Muscle of leg (tissue), 11 donors: Measurements from ENCODE around the gene SERPINA1. TPM values are rescaled to one million over a fixed set of nuclear protein-coding genes. Genes with fewer than 3 reads are reported as not detected.
"Not testable (repeated sequence)": the region's sequence is repeated elsewhere in the genome, so short reads cannot be mapped to it uniquely, and the experiment has no call there.

Experiments used
- DNase-seq: peaks from one replicate; pipeline ENCODE4 v3.0.0; 2013
- H3K27ac ChIP-seq: one replicate; pipeline ENCODE4 v1.5.1; 2013; ENCODE audit warnings: mild to moderate bottlenecking, low read length, control low read depth
- H3K27me3 ChIP-seq: one replicate; pipeline ENCODE4 v1.6.1; 2013; ENCODE audit warnings: low read length; ENCODE audit not compliant: control insufficient read depth, insufficient read depth
- H3K36me3 ChIP-seq: one replicate; pipeline ENCODE4 v1.6.1; 2013; ENCODE audit warnings: low read length; ENCODE audit not compliant: control insufficient read depth, insufficient read depth
- H3K4me1 ChIP-seq: one replicate; pipeline ENCODE4 v1.6.1; 2013; ENCODE audit warnings: low read length; ENCODE audit not compliant: control insufficient read depth, insufficient read depth
- H3K4me3 ChIP-seq: one replicate; pipeline ENCODE4 v1.5.1; 2013; ENCODE audit warnings: low read length, control low read depth
- H3K9me3 ChIP-seq: replicated peaks from 2 replicates; pipeline ENCODE4 v1.6.1; 2013; ENCODE audit warnings: low read depth, low read length; ENCODE audit not compliant: control insufficient read depth
- WGBS: methylation state at CpG from one replicate; pipeline ENCODE4 v1.1.5; 2013; ENCODE audit warnings: missing lambda C conversion rate; ENCODE audit not compliant: insufficient coverage; 5-methylcytosine and 5-hydroxymethylcytosine counted together
- polyA plus RNA-seq, 8 donors: library from polyadenylated mRNA; unstranded; fragments of 120-200 nt; gene quantifications; one replicate each; pipeline versions ENCODE4 v1.2.1 to v1.2.3, GENCODE V29; 2013; ENCODE audit warnings: inconsistent platforms in 1 of 8, low replicate concordance in 1 of 8; ENCODE audit not compliant: insufficient read length in 8 of 8, insufficient read depth in 1 of 8
- total RNA-seq: library from RNA; stranded (reverse); fragments of 120-200 nt; gene quantifications from one replicate; pipeline ENCODE4 v1.2.4, GENCODE V29; 2013

SERPINA1 gene
- total and polyA plus RNA-seq, 9 donors: 1.1 to 95.5 (median 2.0) TPM

DNA sequence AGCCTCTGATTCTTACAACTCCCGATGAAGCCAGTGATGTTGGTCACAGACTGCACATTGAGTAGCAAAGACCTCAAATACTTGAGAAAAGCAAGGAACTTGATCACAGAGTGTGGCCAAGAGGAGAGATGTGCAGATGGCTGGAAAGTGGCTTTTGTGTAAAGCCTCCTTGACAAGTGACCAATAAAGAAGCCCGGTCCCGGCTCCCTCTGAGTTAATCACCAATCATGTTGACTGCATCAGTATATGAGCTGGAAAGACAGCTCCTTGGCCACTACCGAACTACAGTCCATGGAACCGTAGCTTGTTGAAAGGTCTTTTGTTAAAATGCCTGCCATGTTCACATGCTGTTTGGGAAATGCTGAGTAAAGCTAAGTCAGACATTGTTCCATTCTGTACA, 41.6 kb downstream of the SERPINA1 start:
- no peak overlapping the region for H3K4me3 ChIP-seq
- H3K4me1 ChIP-seq: peaks cover 13% of the 10 kb centered on the region
- H3K9me3 ChIP-seq: no peaks in the 10 kb centered on the region
- no peak overlapping the region for H3K27ac ChIP-seq
- WGBS: 67% methylated on average over 5 of the region's 5 CpGs
- DNase-seq: no peak
- H3K27me3 ChIP-seq: peaks cover 12% of the 10 kb centered on the region
- no peaks in the 10 kb centered on the region for H3K36me3 ChIP-seq

DNA sequence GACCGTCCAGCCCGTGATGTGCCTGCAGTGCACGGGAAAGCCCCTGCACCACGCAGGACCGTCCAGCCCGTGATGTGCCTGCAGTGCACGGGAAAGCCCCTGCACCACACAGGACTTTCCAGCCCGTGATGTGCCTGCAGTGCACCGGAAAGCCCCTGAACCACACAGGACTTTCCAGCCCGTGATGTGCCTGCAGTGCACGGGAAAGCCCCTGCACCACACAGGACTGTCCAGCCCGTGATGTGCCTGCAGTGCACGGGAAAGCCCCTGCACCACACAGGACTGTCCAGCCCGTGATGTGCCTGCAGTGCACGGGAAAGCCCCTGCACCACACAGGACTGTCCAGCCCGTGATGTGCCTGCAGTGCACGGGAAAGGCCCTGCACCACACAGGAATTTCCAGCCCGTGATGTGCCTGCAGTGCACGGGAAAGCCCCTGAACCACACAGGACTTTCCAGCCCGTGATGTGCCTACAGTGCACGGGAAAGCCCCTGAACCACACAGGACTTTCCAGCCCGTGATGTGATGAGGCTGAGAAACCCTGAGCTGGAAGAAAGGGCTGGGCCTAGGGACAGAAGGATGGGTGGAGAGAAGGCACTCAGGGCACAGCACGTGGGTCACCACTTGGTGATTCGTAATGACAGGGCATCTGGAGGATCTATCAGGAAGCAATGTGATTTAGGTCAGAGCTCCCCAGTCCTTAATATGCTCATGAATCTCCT, 42.2 kb downstream of the SERPINA1 start:
- 75% methylated on average over 13 of the region's 24 CpGs for WGBS
- H3K9me3 ChIP-seq, H3K4me3 ChIP-seq, H3K27ac ChIP-seq, H3K36me3 ChIP-seq, DNase-seq: not testable (repeated sequence)
- Histone ChIP-seq H3K27me3 (peaks cover 12% of the 10 kb centered on the region), H3K4me1 (peaks cover 16% of the 10 kb centered on the region)

DNA sequence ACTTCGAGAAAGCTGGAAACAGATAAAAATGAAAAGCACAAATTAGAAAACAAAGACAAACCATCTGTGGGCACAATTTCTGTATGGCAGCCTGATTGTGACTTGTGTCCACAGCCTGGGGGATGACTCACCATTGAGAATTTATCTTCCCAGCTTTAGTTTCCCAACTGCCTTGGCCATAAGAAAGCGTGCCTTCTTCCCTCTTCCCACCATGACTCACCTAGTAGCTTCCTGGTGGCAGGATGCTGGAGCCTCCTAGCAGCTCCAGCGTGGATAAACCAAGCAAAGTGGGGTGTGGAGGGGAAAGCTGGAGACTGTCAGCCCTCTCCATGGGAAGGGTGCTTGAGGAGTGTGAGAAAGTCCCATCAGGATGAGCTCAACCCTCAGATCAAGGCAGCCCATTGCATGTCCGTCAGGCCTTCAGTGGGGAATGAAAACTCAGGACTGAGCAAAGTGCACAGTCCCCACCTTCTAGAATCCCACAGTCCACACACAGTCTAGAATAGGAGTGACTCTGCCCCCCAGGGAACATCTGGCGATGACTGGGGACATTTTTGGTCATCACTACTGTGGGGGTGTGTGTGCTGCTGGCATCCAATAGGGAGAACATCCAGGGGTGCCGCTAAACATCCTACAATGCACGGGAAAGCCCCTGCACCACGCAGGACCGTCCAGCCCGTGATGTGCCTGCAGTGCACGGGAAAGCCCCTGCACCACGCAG, 42.9 kb downstream of the SERPINA1 start:
- 82% methylated on average over 2 of the region's 12 CpGs for WGBS

DNA sequence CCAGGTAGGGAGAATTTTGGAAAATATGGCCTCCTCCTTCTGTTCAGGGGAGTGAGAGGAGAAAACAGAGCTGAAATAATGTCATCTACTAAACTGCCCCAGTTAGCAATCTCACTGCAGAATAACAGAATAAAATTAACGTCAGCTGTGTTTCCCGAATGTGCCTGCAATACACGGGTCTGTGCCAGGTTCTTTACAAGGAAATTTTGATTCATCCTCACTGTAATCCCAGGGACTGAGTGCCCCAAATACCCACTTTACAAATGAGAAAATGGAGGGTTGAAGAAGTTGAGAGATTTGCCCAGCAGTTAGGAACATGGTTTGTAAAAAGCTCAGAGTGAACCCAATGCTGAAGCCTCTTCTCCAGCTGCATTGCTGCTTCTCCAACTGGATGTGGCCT, 44.0 kb downstream of the SERPINA1 start:
- peaks cover 16% of the 10 kb centered on the region for H3K4me1 ChIP-seq
- WGBS: no CpG with 5 or more reads among the region's 3 CpGs
- H3K9me3 ChIP-seq: no peaks in the 10 kb centered on the region
- H3K36me3 ChIP-seq: no peaks in the 10 kb centered on the region
- no peak overlapping the region for H3K4me3 ChIP-seq
- no peak for DNase-seq
- peaks cover 12% of the 10 kb centered on the region for H3K27me3 ChIP-seq
- no peak overlapping the region for H3K27ac ChIP-seq

More for the DNA sequence above, 42.9 kb downstream of the SERPINA1 start:
- Histone ChIP-seq H3K4me3 (no peak overlapping the region), H3K9me3 (no peaks in the 10 kb centered on the region), H3K27ac (no peak overlapping the region), H3K36me3 (no peaks in the 10 kb centered on the region), H3K4me1 (peaks cover 16% of the 10 kb centered on the region), H3K27me3 (peaks cover 12% of the 10 kb centered on the region)
- DNase-seq: no peak

DNA sequence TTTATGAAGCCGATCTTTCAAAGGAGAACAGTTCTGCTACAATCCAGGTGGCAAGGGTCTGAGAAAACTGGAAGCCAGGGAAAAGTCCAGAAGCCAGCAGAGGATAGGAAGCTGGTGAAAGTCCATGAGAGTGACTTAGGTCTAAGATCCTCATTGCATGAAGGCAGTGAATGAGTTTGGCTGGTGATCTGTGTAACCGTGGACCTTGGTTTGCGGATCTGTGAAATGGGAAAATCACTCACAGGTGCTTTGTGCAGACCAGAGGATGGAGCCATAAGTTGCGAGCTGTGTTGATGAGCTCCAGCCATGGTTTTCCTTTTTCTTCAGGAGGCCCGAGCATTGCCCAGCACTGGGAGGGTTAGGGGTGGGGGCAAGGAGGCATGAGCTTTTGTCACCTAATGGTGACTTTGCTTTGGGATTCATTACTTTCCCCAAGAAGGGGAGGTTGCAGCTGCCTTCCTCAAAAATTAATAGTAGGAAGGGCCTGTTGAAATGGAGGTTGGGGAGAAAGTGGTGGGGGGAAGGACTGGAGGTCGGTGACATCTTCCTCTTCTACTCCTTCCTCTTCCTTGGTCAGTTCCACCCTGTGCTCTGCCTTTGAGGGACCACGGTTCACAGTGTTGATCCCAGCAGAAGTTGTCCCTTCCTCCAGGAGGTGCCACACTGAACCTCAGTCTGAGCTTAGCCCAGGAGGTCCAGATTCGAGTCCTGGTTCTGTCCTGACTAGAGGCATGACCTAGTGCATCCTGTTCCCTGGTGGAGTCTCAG, 45.0 kb downstream of the SERPINA1 start:
- WGBS: 86% methylated on average over 6 of the region's 8 CpGs
- H3K27me3 ChIP-seq: peaks cover 5% of the 10 kb centered on the region

DNA sequence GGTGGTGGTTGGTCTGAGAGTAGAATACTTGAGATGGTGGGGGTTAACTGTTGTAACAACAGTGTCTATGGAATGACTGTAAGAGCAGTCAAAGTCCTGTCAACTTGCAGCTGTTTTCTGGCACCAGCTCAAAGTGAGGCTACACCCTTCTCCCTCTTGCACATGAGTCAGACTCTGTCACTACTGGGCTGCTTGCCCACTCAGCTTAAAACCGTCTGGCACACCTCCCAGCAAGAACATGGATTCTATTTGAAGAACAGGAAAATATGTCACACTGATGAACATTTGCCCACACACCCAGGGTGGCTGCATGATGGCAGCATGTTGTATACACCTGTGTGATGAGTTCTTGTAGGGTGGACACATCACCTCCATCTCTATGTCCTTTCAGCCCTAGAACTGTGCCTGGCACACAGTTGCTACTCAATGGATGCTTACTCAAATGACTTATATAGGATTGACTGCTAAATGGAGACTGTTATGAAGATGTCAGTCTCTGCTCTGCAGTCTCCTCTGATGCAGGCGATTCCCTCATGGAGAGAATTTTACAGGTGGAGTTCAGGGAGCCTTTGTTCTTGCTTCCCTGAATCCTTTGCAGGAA, 46.0 kb downstream of the SERPINA1 start:
- Histone ChIP-seq H3K9me3 (no peaks in the 10 kb centered on the region), H3K36me3 (no peaks in the 10 kb centered on the region), H3K4me1 (peaks cover 16% of the 10 kb centered on the region), H3K27me3 (peaks cover 5% of the 10 kb centered on the region), H3K4me3 (no peak overlapping the region), H3K27ac (peak overlapping the region; percentile 23)
- 67% methylated on average over 1 of the region's 2 CpGs for WGBS
- DNase-seq: peak; percentile 95

More for the DNA sequence above, 45.0 kb downstream of the SERPINA1 start:
- Histone ChIP-seq H3K4me3 (no peak overlapping the region), H3K4me1 (peaks cover 16% of the 10 kb centered on the region), H3K27ac (no peak overlapping the region), H3K36me3 (no peaks in the 10 kb centered on the region), H3K9me3 (no peaks in the 10 kb centered on the region)
- no peak for DNase-seq

DNA sequence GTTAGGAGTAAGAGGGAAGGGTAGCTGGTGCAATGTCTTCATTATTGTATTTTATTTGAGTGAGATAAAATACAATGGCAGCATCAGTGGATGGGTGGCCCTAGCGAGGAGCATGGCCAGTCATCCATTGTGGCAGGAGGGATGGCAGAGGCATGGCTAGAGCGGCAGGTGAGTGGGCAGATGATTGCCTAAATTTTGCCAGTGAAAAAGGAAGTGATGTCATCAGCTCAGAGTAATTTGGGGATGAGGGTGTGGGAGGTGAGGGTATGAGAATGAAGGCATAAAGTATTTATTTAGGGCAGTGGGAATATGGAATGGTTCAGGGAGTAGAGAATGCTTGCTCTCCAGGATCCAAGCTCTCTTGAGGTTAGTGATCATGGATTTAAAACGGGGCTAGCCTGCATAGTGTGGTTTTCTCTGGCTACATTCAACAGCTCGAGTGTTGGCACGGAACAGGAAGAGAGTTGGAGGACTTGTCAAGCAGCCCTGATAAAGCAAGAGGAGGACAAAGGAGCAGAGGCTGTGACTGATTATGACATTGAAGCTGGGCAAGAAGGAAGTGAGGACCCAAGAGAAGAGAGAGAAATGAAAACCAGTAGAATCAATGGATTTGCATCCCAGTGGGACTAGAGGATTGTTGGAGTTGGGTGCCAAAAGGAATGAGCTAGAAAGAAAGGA, 46.6 kb downstream of the SERPINA1 start:
- peaks cover 5% of the 10 kb centered on the region for H3K27me3 ChIP-seq
- 43% methylated on average over 5 of the region's 5 CpGs for WGBS
- peaks cover 16% of the 10 kb centered on the region for H3K4me1 ChIP-seq
- peak overlapping the region; percentile 23 for H3K27ac ChIP-seq
- H3K9me3 ChIP-seq: no peaks in the 10 kb centered on the region
- no peaks in the 10 kb centered on the region for H3K36me3 ChIP-seq
- peak; percentile 9 for DNase-seq
- no peak overlapping the region for H3K4me3 ChIP-seq

DNA sequence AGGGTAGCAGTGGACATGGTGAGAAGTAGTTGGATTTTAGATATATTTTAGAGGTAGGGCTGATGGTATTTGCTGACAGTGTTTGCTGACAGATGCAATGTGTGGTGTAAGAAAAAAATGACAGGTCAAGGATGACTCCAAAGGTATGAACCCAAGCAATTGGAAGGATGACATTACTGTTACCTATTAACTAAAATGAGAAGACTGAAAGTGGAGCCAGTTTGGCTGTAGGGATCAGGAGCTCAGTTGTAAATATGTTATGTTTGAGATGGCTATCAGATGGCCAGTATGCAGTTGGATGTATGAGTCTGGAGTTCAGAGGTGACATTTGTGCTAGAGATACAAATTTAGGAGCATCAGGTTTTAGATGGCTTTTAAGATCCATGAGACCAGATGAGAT, 47.9 kb downstream of the SERPINA1 start:
- DNase-seq: no peak
- Histone ChIP-seq H3K36me3 (no peaks in the 10 kb centered on the region), H3K9me3 (no peaks in the 10 kb centered on the region)

DNA sequence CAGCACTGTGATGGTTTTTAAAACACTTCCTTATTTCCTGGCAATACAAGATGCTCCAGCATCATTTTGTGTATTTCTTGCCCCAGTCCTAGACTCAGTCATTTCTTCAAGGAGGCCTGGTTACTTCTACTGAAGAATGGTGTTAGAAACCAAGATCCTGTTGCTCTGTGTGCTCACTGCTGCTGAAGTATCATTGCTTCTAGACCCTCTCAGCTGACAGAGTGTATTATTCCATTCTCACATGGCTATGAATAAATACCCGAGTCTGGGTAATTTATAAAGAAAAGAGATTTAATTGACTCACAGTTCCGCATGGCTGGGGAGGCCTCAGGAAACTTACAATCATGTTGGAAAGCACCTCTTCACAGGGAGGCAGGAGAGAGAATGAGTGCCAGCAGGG, 50.4 kb downstream of the SERPINA1 start:
- no peak overlapping the region for H3K27ac ChIP-seq
- no peaks in the 10 kb centered on the region for H3K9me3 ChIP-seq
- peaks cover 13% of the 10 kb centered on the region for H3K4me1 ChIP-seq
- no peaks in the 10 kb centered on the region for H3K27me3 ChIP-seq
- no CpG with 5 or more reads among the region's 2 CpGs for whole genome bisulfite sequencing
- H3K4me3 ChIP-seq: no peak overlapping the region
- DNase-seq: no peak
- H3K36me3 ChIP-seq: no peaks in the 10 kb centered on the region

More for the DNA sequence above, 47.9 kb downstream of the SERPINA1 start:
- H3K27me3 ChIP-seq: peaks cover 4% of the 10 kb centered on the region
- H3K4me1 ChIP-seq: peaks cover 16% of the 10 kb centered on the region
- H3K27ac ChIP-seq: no peak overlapping the region
- no peak overlapping the region for H3K4me3 ChIP-seq
